Gastroesophageal sphincter (tissue), 4 donors: ENCODE measurements around the gene SLC22A16. TPM values are rescaled to one million over a fixed set of nuclear protein-coding genes. Genes with fewer than 3 reads are reported as not detected.

Source experiments
- ATAC-seq: fragments of 150-250 bp; one replicate; pipeline ENCODE4 v1.9.1; 2016; ENCODE audit warnings: mild to moderate bottlenecking, moderate library complexity
- H3K27ac ChIP-seq, 4 donors: fragments of 200-600 bp; sonication (generic) in 3 of 4; 1 replicate in 3 of 4; 2 replicates in 1 of 4; pipeline ENCODE4 v1.5.1; 2016 to 2019
- H3K27me3 ChIP-seq: fragments of 200-600 bp; sonication (generic); one replicate; pipeline ENCODE4 v1.5.1; 2019
- H3K36me3 ChIP-seq, 2 donors: fragments of 200-600 bp; sonication (generic); one replicate each; pipeline ENCODE4 v1.5.1; 2019; ENCODE audit warnings: control low read depth in 1 of 2
- H3K4me1 ChIP-seq, 3 donors: fragments of 200-600 bp; sonication (generic); 1 replicate in 2 of 3; 2 replicates in 1 of 3; pipeline ENCODE4 v1.5.1; 2016 to 2019; ENCODE audit warnings: control low read depth in 2 of 3
- H3K4me3 ChIP-seq, 2 donors: fragments of 200-600 bp; sonication (generic); one replicate each; pipeline ENCODE4 v1.5.1; 2019; ENCODE audit warnings: mild to moderate bottlenecking in 1 of 2, moderate library complexity in 1 of 2
- H3K9me3 ChIP-seq, 3 donors: fragments of 200-600 bp; sonication (generic); one replicate each; pipeline ENCODE4 v1.5.1; 2017 to 2019; ENCODE audit warnings: control low read depth in 2 of 3
- EP300 ChIP-seq: sonication (generic); formaldehyde crosslinking; IDR thresholded peaks from one replicate; pipeline ENCODE4 v1.6.1; 2017; ENCODE audit warnings: antibody characterized with exemption, mild to moderate bottlenecking
- POLR2A ChIP-seq, 2 donors: fragments of 450-650 bp; IDR thresholded peaks; one replicate each; pipeline ENCODE4 v1.6.1; 2017; ENCODE audit warnings: antibody characterized with exemption in 2 of 2, mild to moderate bottlenecking in 2 of 2, moderate library complexity in 1 of 2
- POLR2AphosphoS5 ChIP-seq: sonication (generic); formaldehyde crosslinking; IDR thresholded peaks from one replicate; pipeline ENCODE4 v1.6.1; 2017; ENCODE audit warnings: antibody characterized with exemption
- WGBS, 2 donors: methylation state at CpG; one replicate each; pipeline ENCODE4 v1.1.5; 2018; ENCODE audit warnings: low coverage in 1 of 2; 5-methylcytosine and 5-hydroxymethylcytosine counted together
- total RNA-seq, 4 donors: library from RNA; depleted of rRNA; stranded (reverse); fragments of >200 nt; gene quantifications; one replicate each; pipeline ENCODE4 v1.1.0, GENCODE V29; 2016
- TF ChIP-seq, protein P1 (sequence below), 4 experiments: fragments of 200-600 bp in 2 of 4; fragments of 450-650 bp in 2 of 4; sonication (generic) in 1 of 4; IDR thresholded peaks; one replicate each; pipeline ENCODE4 v1.5.1; 2017 to 2019; ENCODE audit warnings: antibody characterized with exemption in 4 of 4, mild to moderate bottlenecking in 2 of 4, moderate library complexity in 2 of 4

The SLC22A16 gene
- total RNA-seq, 4 donors from 2014 or later = 0.35 to 5.4 (median 1.8) TPM; not detected in 1

DNA sequence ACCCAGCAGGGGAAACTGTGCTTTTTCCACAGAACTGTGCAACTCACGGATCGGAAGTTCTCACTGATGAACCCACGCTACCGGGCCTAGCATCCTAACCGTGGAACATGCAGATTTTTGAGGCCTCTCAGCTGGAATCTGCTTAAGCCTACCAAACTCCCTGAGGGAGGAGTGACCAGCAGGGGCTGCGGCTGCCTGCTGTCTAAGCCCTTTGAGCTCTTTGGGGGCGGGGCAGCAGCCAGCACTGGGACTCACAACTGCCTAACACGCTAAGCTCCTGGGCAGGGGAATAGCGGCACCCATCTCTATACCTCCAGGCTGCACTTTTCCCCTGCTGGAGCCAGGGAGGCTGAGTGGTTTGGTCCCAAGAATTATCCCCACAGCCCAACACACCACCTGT is 97.9 kb downstream of the SLC22A16 start:
- no peaks in the 10 kb centered on the region for H3K4me1 ChIP-seq
- TF ChIP-seq POLR2A (IDR thresholded peaks at IDR 0.05) = no peak
- TF ChIP-seq, protein P1, sequence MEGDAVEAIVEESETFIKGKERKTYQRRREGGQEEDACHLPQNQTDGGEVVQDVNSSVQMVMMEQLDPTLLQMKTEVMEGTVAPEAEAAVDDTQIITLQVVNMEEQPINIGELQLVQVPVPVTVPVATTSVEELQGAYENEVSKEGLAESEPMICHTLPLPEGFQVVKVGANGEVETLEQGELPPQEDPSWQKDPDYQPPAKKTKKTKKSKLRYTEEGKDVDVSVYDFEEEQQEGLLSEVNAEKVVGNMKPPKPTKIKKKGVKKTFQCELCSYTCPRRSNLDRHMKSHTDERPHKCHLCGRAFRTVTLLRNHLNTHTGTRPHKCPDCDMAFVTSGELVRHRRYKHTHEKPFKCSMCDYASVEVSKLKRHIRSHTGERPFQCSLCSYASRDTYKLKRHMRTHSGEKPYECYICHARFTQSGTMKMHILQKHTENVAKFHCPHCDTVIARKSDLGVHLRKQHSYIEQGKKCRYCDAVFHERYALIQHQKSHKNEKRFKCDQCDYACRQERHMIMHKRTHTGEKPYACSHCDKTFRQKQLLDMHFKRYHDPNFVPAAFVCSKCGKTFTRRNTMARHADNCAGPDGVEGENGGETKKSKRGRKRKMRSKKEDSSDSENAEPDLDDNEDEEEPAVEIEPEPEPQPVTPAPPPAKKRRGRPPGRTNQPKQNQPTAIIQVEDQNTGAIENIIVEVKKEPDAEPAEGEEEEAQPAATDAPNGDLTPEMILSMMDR (IDR thresholded peaks at IDR 0.05) = no peak
- TF ChIP-seq POLR2AphosphoS5 = no peak
- TF ChIP-seq EP300 = no peak

More for the DNA sequence above, 97.9 kb downstream of the SLC22A16 start:
- WGBS, 2 donors = 83% methylated on average over 2 of the region's 9 CpGs; no CpG with 5 or more reads in 1 of the 2 donors
- no peaks in the 10 kb centered on the region for H3K9me3 ChIP-seq
- no peaks in the 10 kb centered on the region for H3K36me3 ChIP-seq
- H3K27ac ChIP-seq = no peak overlapping the region
- H3K4me3 ChIP-seq = no peak overlapping the region
- H3K27me3 ChIP-seq = no peaks in the 10 kb centered on the region
- no peak for ATAC-seq

Other genes starting within 250 kb of the SLC22A16 start
- 10 to 100 TPM; 18.6 to 33.6 (median 24.4) TPM for gene METTL24, start 118.3 kb downstream of the SLC22A16 start, total RNA-seq
- 1 to 10 TPM; 1.4 to 3.6 (median 2.3) TPM for gene DDO, start 61.0 kb downstream of the SLC22A16 start, total RNA-seq